Body of pancreas (tissue), 4 donors: ENCODE results near the gene FAM43A. TPM values are rescaled to one million over a fixed set of nuclear protein-coding genes. Genes with fewer than 3 reads are reported as not detected.

Source experiments
- ATAC-seq: fragments of 150-250 bp; one replicate; pipeline ENCODE4 v1.9.1; 2016
- DNase-seq, 4 donors: peaks; one replicate each; pipeline ENCODE4 v3.0.0-alpha.2; 2019
- H3K27ac ChIP-seq, 4 donors: fragments of 200-600 bp; sonication (generic); 1 replicate in 3 of 4; 2 replicates in 1 of 4; pipeline versions ENCODE4 v1.5.1 to v1.6.1; 2016 to 2019; ENCODE audit warnings: mild to moderate bottlenecking in 1 of 4, mixed read lengths in 1 of 4, moderate library complexity in 1 of 4
- H3K27me3 ChIP-seq, 2 donors: fragments of 200-600 bp; sonication (generic); one replicate each; pipeline ENCODE4 v1.6.0; 2016; ENCODE audit warnings: mild to moderate bottlenecking in 1 of 2
- H3K36me3 ChIP-seq, 2 donors: fragments of 200-600 bp; sonication (generic); replicated peaks in 1 of 2; 2 replicates each; pipeline ENCODE4 v1.5.1; 2016; ENCODE audit warnings: low read depth in 2 of 2; ENCODE audit not compliant: insufficient read depth in 1 of 2
- H3K4me1 ChIP-seq: fragments of 200-600 bp; sonication (generic); one replicate; pipeline ENCODE4 v1.6.0; 2016
- H3K4me3 ChIP-seq, 2 donors: fragments of 200-600 bp; sonication (generic); 1 replicate in 1 of 2; 2 replicates in 1 of 2; pipeline ENCODE4 v1.5.1; 2016 to 2019
- H3K9me3 ChIP-seq, 3 donors: fragments of 200-600 bp; sonication (generic); 1 replicate in 2 of 3; 2 replicates in 1 of 3; pipeline ENCODE4 v1.5.1; 2016
- CTCF ChIP-seq, 7 experiments: fragments of 450-650 bp in 4 of 7; fragments of 200-600 bp in 3 of 7; sonication (generic) in 3 of 7; IDR thresholded peaks; one replicate each; pipeline ENCODE4 v1.5.1; 2016 to 2019; ENCODE audit warnings: antibody characterized with exemption in 7 of 7
- POLR2A ChIP-seq, 3 donors: fragments of 450-650 bp; IDR thresholded peaks; one replicate each; pipeline ENCODE4 v1.6.1; 2016; ENCODE audit warnings: antibody characterized with exemption in 3 of 3, mild to moderate bottlenecking in 2 of 3
- WGBS, 2 donors: methylation state at CpG; one replicate each; pipeline ENCODE4 v1.1.5; 2017; 5-methylcytosine and 5-hydroxymethylcytosine counted together
- intact Hi-C: fragments of 100-400 bp; cut with DNase I; formaldehyde crosslinking; loops from one replicate; pipeline ENCODE4 v1.15.1; 2023
- total RNA-seq, 2 donors: library from RNA; depleted of rRNA; stranded (reverse); fragments of >200 nt; gene quantifications; one replicate each; pipeline ENCODE4 v1.1.0, GENCODE V29; 2016

The FAM43A gene, protein sequence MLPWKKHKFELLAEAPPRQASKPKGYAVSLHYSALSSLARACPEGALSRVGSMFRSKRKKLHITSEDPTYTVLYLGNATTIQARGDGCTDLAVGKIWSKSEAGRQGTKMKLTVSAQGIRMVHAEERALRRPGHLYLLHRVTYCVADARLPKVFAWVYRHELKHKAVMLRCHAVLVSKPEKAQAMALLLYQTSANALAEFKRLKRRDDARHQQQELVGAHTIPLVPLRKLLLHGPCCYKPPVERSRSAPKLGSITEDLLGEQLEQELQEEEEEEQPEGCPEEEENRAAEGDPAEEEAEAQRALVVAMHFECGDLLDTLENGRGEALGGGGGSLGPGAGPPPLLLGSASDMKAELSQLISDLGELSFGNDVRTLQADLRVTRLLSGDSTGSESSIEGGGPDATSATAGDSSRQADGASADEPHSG
- 1 to 10 TPM; 5.2 to 5.3 TPM for total RNA-seq

GRCh38 chr3:194685718-194686413 is at the start of gene FAM43A:
Gene FAM43A, plus strand, starts transcription at chr3:194685883. Its CDS starts 944 bp downstream, at chr3:194686827.
- ATAC-seq (peak; percentile 58), DNase-seq (peak; percentile 66 to 80 (median 74))
- H3K4me3 ChIP-seq, result peak within 1 kb of the TSS in 1 of 2 donors; percentile 23
- peak within 1 kb of the TSS in 3 of 4 donors; percentile 32 to 53 (median 43) for H3K27ac ChIP-seq
- peaks cover 33% of the 10 kb centered on the region for H3K4me1 ChIP-seq
- H3K9me3 ChIP-seq, result no peaks in the 10 kb centered on the region
- peaks cover 0 to 13% of the 10 kb centered on the region in 2 donors for H3K27me3 ChIP-seq
- no peaks in the 10 kb centered on the region for H3K36me3 ChIP-seq
- TF ChIP-seq POLR2A (IDR thresholded peaks at IDR 0.05), result peak; percentile 71 to 91 (median 90)
- TF ChIP-seq CTCF (IDR thresholded peaks at IDR 0.05), result no peak
- WGBS, 2 donors, result 2 to 3% methylated on average over 16 to 68 of the region's 70 CpGs
- intact Hi-C loops, result no loop called here

- ATAC-seq (no peak), DNase-seq (no peak)
- no peak for TF ChIP-seq CTCF (IDR thresholded peaks at IDR 0.05)
- TF ChIP-seq POLR2A (IDR thresholded peaks at IDR 0.05), result no peak
- H3K36me3 ChIP-seq, result peaks cover 0 to 10% of the 10 kb centered on the region in 2 donors
- H3K4me1 ChIP-seq, result peaks cover 8% of the 10 kb centered on the region
- 65 to 72% methylated on average over 3 of the region's 3 CpGs for WGBS, 2 donors
- no peaks in the 10 kb centered on the region for H3K27me3 ChIP-seq
- no peaks in the 10 kb centered on the region for H3K9me3 ChIP-seq
- no peak overlapping the region for H3K27ac ChIP-seq
- intact Hi-C loops, result no loop called here
- no peak overlapping the region for H3K4me3 ChIP-seq
These were observed 48.6 kb upstream of the FAM43A start for GRCh38 chr3:194637066-194637465.

DNA sequence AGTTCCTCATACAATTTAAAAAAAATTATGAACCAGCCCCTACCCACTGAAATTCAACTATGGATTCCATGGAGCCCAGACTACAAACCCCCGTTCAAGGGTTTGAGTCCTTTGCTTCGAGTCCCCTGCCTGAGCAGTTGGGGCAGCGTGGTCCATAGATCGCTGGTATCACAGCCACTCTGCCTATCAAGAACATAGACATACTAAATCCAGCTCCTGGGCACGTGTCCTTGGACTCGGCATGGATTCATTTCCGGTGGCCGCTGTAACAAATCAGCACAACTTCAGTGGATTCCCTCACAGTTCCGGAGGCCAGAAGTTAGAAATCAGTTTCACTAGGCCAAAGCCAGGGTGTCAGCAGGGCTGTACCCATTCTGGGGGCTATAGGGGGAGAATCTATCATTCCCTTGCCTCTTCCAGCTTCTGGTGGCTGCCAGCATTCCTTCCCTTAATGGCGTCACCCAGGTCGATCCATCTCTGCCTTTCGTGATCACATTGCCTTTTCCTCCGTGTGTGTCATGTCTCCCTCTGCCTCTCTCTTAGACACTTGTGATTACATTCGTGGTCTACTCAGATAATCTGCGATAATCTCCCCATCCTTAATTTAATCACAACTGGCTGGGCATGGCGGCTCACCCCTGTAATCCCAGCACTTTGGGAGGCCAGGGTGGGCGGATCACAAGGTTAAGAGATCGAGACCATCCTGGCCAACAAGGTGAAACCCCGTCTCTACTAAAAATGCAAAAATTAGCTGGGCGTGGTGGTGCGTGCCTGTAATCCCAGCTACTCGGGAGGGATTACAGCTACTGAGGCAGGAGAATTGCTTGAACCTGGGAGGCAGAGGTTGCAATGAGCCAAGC is 47.9 kb upstream of the FAM43A start:
- Histone ChIP-seq H3K27ac (no peak overlapping the region), H3K36me3 (peaks cover 0 to 10% of the 10 kb centered on the region in 2 donors), H3K9me3 (no peaks in the 10 kb centered on the region), H3K4me3 (no peak overlapping the region), H3K27me3 (no peaks in the 10 kb centered on the region), H3K4me1 (peaks cover 5% of the 10 kb centered on the region)
- ATAC-seq (no peak), DNase-seq (no peak)
- intact Hi-C loops, result no loop called here
- 81 to 87% methylated on average over 22 of the region's 22 CpGs for WGBS, 2 donors
- TF ChIP-seq CTCF (IDR thresholded peaks at IDR 0.05) (no peak), POLR2A (IDR thresholded peaks at IDR 0.05) (no peak)

GRCh38 chr3:194638991-194639605 is 46.6 kb upstream of the FAM43A start:
- WGBS, 2 donors, result 94% methylated on average over 10 of the region's 10 CpGs
- Histone ChIP-seq H3K27ac (no peak overlapping the region), H3K4me1 (no peaks in the 10 kb centered on the region), H3K27me3 (no peaks in the 10 kb centered on the region), H3K9me3 (no peaks in the 10 kb centered on the region), H3K4me3 (no peak overlapping the region), H3K36me3 (peaks cover 0 to 18% of the 10 kb centered on the region in 2 donors)
- no peak for ATAC-seq
- no peak for TF ChIP-seq POLR2A (IDR thresholded peaks at IDR 0.05)
- TF ChIP-seq CTCF (IDR thresholded peaks at IDR 0.05), result no peak
- DNase-seq, result no peak
- intact Hi-C loops, result no loop called here
